ENCODE data around the gene LAIR2.

- TF ChIP-seq CTCF (IDR thresholded peaks at IDR 0.05; ENCODE audit: low read depth, low read length): no peak
- TF ChIP-seq MAX (IDR thresholded peaks at IDR 0.05; ENCODE audit: low read depth, low read length): no peak
- TF ChIP-seq MYC (IDR thresholded peaks at IDR 0.05; ENCODE audit: low read depth, low read length): no peak
- no peak for TF ChIP-seq POLR2A (IDR thresholded peaks at IDR 0.05; ENCODE audit: extremely low read depth, insufficient read length)
Observed at GRCh38 chr19:54464044-54464629, 38.5 kb upstream of the LAIR2 start.

Data from NB4 (cell line).